Activated CD8-positive, alpha-beta memory T cell treated with anti-CD3 and anti-CD28 coated beads for 4 hours (primary cell): Measurements from ENCODE around the gene LMO1.

ENCODE experiments used
- DNase-seq, 2 donors: peaks; one replicate each; pipeline ENCODE4 v3.0.0-alpha.2; 2020; ENCODE audit warnings: low read depth in 2 of 2

The LMO1 gene

GRCh38 chr11:8288166-8288772, 24.6 kb upstream of the LMO1 start:
- no peak for DNase-seq

GRCh38 chr11:8287703-8288102, 24.0 kb upstream of the LMO1 start:
- no peak for DNase-seq

- DNase-seq = no peak
Observed at GRCh38 chr11:8287297-8287696, 23.6 kb upstream of the LMO1 start.

GRCh38 chr11:8286886-8287285, 23.2 kb upstream of the LMO1 start:
- DNase-seq = no peak

- DNase-seq = no peak
Observed at GRCh38 chr11:8285796-8286195, 22.1 kb upstream of the LMO1 start.

GRCh38 chr11:8285228-8285627, 21.6 kb upstream of the LMO1 start:
- no peak for DNase-seq

GRCh38 chr11:8283465-8284230, 20.0 kb upstream of the LMO1 start:
- no peak for DNase-seq

GRCh38 chr11:8283100-8283464, 19.4 kb upstream of the LMO1 start:
- DNase-seq = no peak

- no peak for DNase-seq
Observed at GRCh38 chr11:8282631-8283030, 19.0 kb upstream of the LMO1 start.

- DNase-seq = no peak
Observed at GRCh38 chr11:8281266-8281665, 17.6 kb upstream of the LMO1 start.

- DNase-seq = no peak
Observed at GRCh38 chr11:8277691-8278090, 14.0 kb upstream of the LMO1 start.

- DNase-seq = no peak
Observed at GRCh38 chr11:8276528-8276927, 12.8 kb upstream of the LMO1 start.

- no peak for DNase-seq
Observed at GRCh38 chr11:8273287-8273686, 9.6 kb upstream of the LMO1 start.

GRCh38 chr11:8271106-8271886, 7.6 kb upstream of the LMO1 start:
- no peak for DNase-seq

GRCh38 chr11:8269636-8270035, 6.0 kb upstream of the LMO1 start:
- no peak for DNase-seq

GRCh38 chr11:8268530-8269400, 5.1 kb upstream of the LMO1 start:
- no peak for DNase-seq

GRCh38 chr11:8267831-8268529, 4.3 kb upstream of the LMO1 start:
- no peak for DNase-seq

- no peak for DNase-seq
Observed at GRCh38 chr11:8267280-8267679, 3.6 kb upstream of the LMO1 start.

- DNase-seq = no peak
Observed at GRCh38 chr11:8266246-8267241, 2.9 kb upstream of the LMO1 start.

GRCh38 chr11:8265681-8266241, 2.1 kb upstream of the LMO1 start:
- DNase-seq = no peak
